K562 (cell line): ENCODE measurements around the gene GINS1. TPM values are rescaled to one million over a fixed set of nuclear protein-coding genes. Genes with fewer than 3 reads are reported as not detected.

Experiments used
- ATAC-seq: fragments of 200-7000 bp; cut with Tn5 transposase; 3 replicates; pipeline ENCODE4 v1.9.1; 2020; ENCODE audit warnings: moderate library complexity
- BruUV-seq: library from RNA; stranded (reverse); fragments of 400-500 nt; replicated peaks from 2 replicates; lab custom pipeline; 2021; lab: Mats Ljungman, UMichigan
- CTCF ChIA-PET: fragments of 300-600 bp; formaldehyde crosslinking; extraction: SDS; loops from one replicate; lab custom pipeline; 2021; ENCODE audit warnings: low intra/inter-chr PET ratio; lab: Yijun Ruan, JAX
- POLR2A ChIA-PET: fragments of 300-600, 350-650 bp; sonication (Branson Sonifier 250); formaldehyde crosslinking; extraction: SDS; loops from one replicate; lab custom pipeline; 2021; ENCODE audit warnings: antibody characterized with exemption, inconsistent platforms; lab: Yijun Ruan, JAX
- DNase-seq, 4 experiments: peaks; one replicate each; pipeline versions ENCODE4 v3.0.0 to v3.0.0-alpha.2; 2011 to 2018; ENCODE audit warnings: low spot score in 3 of 4, mixed read lengths in 3 of 4; ENCODE audit errors: extremely low read depth in 1 of 4
- FAIRE-seq: peaks from 2 replicates; lab custom pipeline; 2011; peaks lifted over from hg19 to GRCh38; lab: Jason Lieb, UNC
- H2AFZ ChIP-seq: 2 replicates; pipeline ENCODE4 v1.6.0; 2011; ENCODE audit warnings: low read depth, low read length, control low read depth, inconsistent platforms
- H3K27ac ChIP-seq: fragments of 200-600 bp; 3 replicates; pipeline ENCODE4 v1.8.0; 2011; ENCODE audit warnings: low read depth, mild to moderate bottlenecking, control low read depth, inconsistent platforms, low read length, moderate library complexity, mixed read lengths; ENCODE audit errors: extremely low read depth
- H3K27me3 ChIP-seq, 2 experiments: fragments of 300-600 bp in 1 of 2; 2 replicates in 1 of 2; 3 replicates in 1 of 2; pipeline versions ENCODE4 v1.6.0 to v1.8.0; 2011; ENCODE audit warnings: inconsistent platforms in 2 of 2, low read length in 2 of 2, mild to moderate bottlenecking in 1 of 2, mixed read lengths in 1 of 2, moderate library complexity in 1 of 2; ENCODE audit not compliant: control insufficient read depth in 2 of 2, insufficient read depth in 2 of 2
- H3K36me3 ChIP-seq: fragments of 300-600 bp; 3 replicates; pipeline ENCODE4 v1.8.0; 2011; ENCODE audit warnings: mild to moderate bottlenecking, low read length, inconsistent platforms; ENCODE audit not compliant: control insufficient read depth, insufficient read depth
- H3K4me1 ChIP-seq, 2 experiments: fragments of 200-600 bp in 1 of 2; replicated peaks in 1 of 2; 2 replicates in 1 of 2; 3 replicates in 1 of 2; pipeline versions ENCODE4 v1.5.1 to v1.8.0; 2011; ENCODE audit warnings: inconsistent platforms in 2 of 2, low read length in 2 of 2, mild to moderate bottlenecking in 1 of 2, mixed read lengths in 1 of 2, moderate library complexity in 1 of 2; ENCODE audit not compliant: control insufficient read depth in 2 of 2, insufficient read depth in 2 of 2
- H3K4me2 ChIP-seq: 2 replicates; pipeline ENCODE4 v1.6.1; 2011; ENCODE audit warnings: low read length, control low read depth, inconsistent platforms, mixed read lengths; ENCODE audit not compliant: insufficient read depth
- H3K4me3 ChIP-seq: fragments of 200-600 bp; sonication (generic), shearing (Covaris generic); 2 replicates; pipeline ENCODE4 v1.5.1; 2016; ENCODE audit warnings: control low read depth, inconsistent platforms
- H3K79me2 ChIP-seq: fragments of 200-600 bp; 3 replicates; pipeline ENCODE4 v1.8.0; 2011; ENCODE audit warnings: low read length, inconsistent platforms; ENCODE audit not compliant: control insufficient read depth, insufficient read depth
- H3K9ac ChIP-seq, 2 experiments: 2 replicates each; pipeline versions ENCODE4 v1.6.0 to v1.6.1; 2011; ENCODE audit warnings: low read depth in 2 of 2, low read length in 2 of 2, control low read depth in 1 of 2, inconsistent platforms in 1 of 2, mild to moderate bottlenecking in 1 of 2, mixed read lengths in 1 of 2; ENCODE audit not compliant: insufficient read depth in 1 of 2
- H3K9me1 ChIP-seq: one replicate; pipeline ENCODE4 v1.6.0; 2011; ENCODE audit warnings: inconsistent platforms, mild to moderate bottlenecking, low read length, moderate library complexity; ENCODE audit not compliant: control insufficient read depth, insufficient read depth
- H3K9me3 ChIP-seq: replicated peaks from 2 replicates; pipeline ENCODE4 v1.5.1; 2011; ENCODE audit warnings: low read depth, low read length, inconsistent platforms; ENCODE audit not compliant: control insufficient read depth, insufficient read depth
- H4K20me1 ChIP-seq: replicated peaks from 2 replicates; pipeline ENCODE4 v1.6.1; 2011; ENCODE audit warnings: low read length, inconsistent platforms, mixed read lengths; ENCODE audit not compliant: control insufficient read depth, insufficient read depth
- MCM5 ChIP-seq: fragments of 450-650 bp; IDR thresholded peaks from 2 replicates; pipeline ENCODE4 v1.6.1; 2016; ENCODE audit warnings: low read depth
- MTF1 ChIP-seq: fragments of 250-450 bp; sonication (Bioruptor Pico); IDR thresholded peaks from 2 replicates; pipeline ENCODE4 v1.9.0; 2021; ENCODE audit warnings: moderate library complexity, mild to moderate bottlenecking, inconsistent platforms, borderline replicate concordance
- NCOA6 ChIP-seq: fragments of 450-650 bp; IDR thresholded peaks from 2 replicates; pipeline ENCODE4 v1.6.1; 2017; ENCODE audit warnings: mild to moderate bottlenecking
- NFIX ChIP-seq: fragments of 250-450 bp; sonication (Bioruptor Pico); IDR thresholded peaks from 2 replicates; pipeline ENCODE4 v1.4.0; 2020; ENCODE audit warnings: low read depth, mild to moderate bottlenecking, moderate library complexity
- SIRT6 ChIP-seq: IDR thresholded peaks from one replicate; pipeline ENCODE4 v1.6.1; 2012; ENCODE audit warnings: low read depth, mild to moderate bottlenecking, control low read depth, inconsistent platforms, low read length, moderate library complexity
- TAF15 ChIP-seq: fragments of 200-400 bp; formaldehyde crosslinking; IDR thresholded peaks from 2 replicates; pipeline ENCODE4 v1.6.1; 2017; ENCODE audit warnings: mild to moderate bottlenecking, low read depth, low read length, moderate library complexity
- ZNF589 ChIP-seq: fragments of 200-800 bp; sonication (Bioruptor generic); IDR thresholded peaks from 2 replicates; pipeline ENCODE4 v1.6.1; 2016; ENCODE audit warnings: low read depth, missing genetic modification characterization, missing compliant biosample characterization
- WGBS: fragments of 100-300 bp; shearing (Covaris generic); methylation state at CpG from one replicate; pipeline ENCODE4 v1.1.6; 2016; ENCODE audit warnings: low coverage, mixed read lengths; ENCODE audit not compliant: insufficient coverage; ENCODE audit errors: missing lambda C conversion rate; 5-methylcytosine and 5-hydroxymethylcytosine counted together
- in situ Hi-C: fragments of 300-500 bp; cut with MboI; formaldehyde crosslinking; loops from 4 replicates; pipeline ENCODE4 v1.15.0; 2018; ENCODE audit warnings: inconsistent platforms, mixed read lengths
- intact Hi-C: fragments of 100-400 bp; cut with micrococcal nuclease; formaldehyde crosslinking; loops from 2 replicates; pipeline ENCODE4 v1.14.2; 2022
- polyA plus RNA-seq, 8 experiments: library from polyadenylated mRNA; depleted of rRNA in 4 of 8; stranded (reverse) in 5 of 8; unstranded in 3 of 8; fragments of >200 nt; fragmentation: Nextera tagmentation in 2 of 8; fragmentation: Illumina TruSeq in 1 of 8; extraction: Ambion mirVana in 2 of 8; extraction: Trizol in 1 of 8; gene quantifications; 2 replicates each; pipeline versions ENCODE4 v1.2.1 to v1.2.3, GENCODE V29; 2011 to 2014; ENCODE audit warnings: inconsistent platforms in 1 of 8, missing spikeins in 1 of 8
- total RNA-seq, 7 experiments: library from RNA; depleted of rRNA in 6 of 7; stranded (reverse); fragments of >200 nt in 6 of 7; fragmentation: Illumina TruSeq in 2 of 7; extraction: Trizol in 2 of 7; gene quantifications; 2 replicates each; pipeline versions ENCODE4 v1.2.1 to v1.2.3, GENCODE V29; 2011 to 2021; ENCODE audit warnings: low replicate concordance in 1 of 7
- TF ChIP-seq, protein P1 (sequence below): fragments of 450-650 bp; IDR thresholded peaks from 2 replicates; pipeline ENCODE4 v1.6.1; 2017; ENCODE audit warnings: mild to moderate bottlenecking, moderate library complexity
- TF ChIP-seq, protein P2 (sequence below), 2 experiments: IDR thresholded peaks; 2 replicates each; pipeline ENCODE4 v1.6.1; 2011; ENCODE audit warnings: borderline replicate concordance in 1 of 2, control low read depth in 1 of 2, low read depth in 1 of 2, low read length in 1 of 2, mild to moderate bottlenecking in 1 of 2, mixed read lengths in 1 of 2, moderate library complexity in 1 of 2; ENCODE audit not compliant: insufficient read depth in 1 of 2, insufficient read length in 1 of 2, poor library complexity in 1 of 2, severe bottlenecking in 1 of 2; ENCODE audit errors: extremely low read depth in 1 of 2

Gene GINS1
- total and polyA plus RNA-seq, 9 of the 15 experiments (the other 6 are each of a cell fraction or from before 2014, with no cell fraction given), result 13.1 to 31.8 (median 24.1) TPM

DNA sequence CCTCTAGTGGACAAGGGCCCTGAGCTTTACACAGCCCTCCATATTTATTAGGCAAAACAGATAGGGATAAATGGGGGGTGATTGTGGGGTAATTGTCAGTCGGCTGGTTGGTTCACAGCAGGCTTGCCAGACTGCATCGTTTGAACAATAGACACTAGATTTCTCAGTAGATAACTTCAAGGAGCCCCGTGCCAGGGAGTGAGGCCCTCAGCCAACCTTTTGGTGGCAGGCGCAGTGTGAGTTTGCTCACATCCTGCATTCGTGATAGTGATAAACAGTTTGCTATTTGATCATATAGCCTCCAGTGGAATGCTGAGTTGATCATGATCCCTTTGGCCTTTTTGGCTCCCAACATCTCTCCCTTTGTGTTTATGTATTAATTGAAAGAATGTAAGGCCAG lies 13.2 kb upstream of the GINS1 start (continued):
- TF ChIP-seq, protein P1, sequence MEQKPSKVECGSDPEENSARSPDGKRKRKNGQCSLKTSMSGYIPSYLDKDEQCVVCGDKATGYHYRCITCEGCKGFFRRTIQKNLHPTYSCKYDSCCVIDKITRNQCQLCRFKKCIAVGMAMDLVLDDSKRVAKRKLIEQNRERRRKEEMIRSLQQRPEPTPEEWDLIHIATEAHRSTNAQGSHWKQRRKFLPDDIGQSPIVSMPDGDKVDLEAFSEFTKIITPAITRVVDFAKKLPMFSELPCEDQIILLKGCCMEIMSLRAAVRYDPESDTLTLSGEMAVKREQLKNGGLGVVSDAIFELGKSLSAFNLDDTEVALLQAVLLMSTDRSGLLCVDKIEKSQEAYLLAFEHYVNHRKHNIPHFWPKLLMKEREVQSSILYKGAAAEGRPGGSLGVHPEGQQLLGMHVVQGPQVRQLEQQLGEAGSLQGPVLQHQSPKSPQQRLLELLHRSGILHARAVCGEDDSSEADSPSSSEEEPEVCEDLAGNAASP, result no peak
- no peak for TF ChIP-seq TAF15
- TF ChIP-seq, protein P2, sequence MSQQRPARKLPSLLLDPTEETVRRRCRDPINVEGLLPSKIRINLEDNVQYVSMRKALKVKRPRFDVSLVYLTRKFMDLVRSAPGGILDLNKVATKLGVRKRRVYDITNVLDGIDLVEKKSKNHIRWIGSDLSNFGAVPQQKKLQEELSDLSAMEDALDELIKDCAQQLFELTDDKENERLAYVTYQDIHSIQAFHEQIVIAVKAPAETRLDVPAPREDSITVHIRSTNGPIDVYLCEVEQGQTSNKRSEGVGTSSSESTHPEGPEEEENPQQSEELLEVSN (IDR thresholded peaks at IDR 0.05; ENCODE audit: borderline replicate concordance in 1 of 2, extremely low read depth in 1 of 2, insufficient read depth in 1 of 2, insufficient read length in 1 of 2, low read depth in 1 of 2, low read length in 1 of 2, poor library complexity in 1 of 2, severe bottlenecking in 1 of 2), result no peak

DNA sequence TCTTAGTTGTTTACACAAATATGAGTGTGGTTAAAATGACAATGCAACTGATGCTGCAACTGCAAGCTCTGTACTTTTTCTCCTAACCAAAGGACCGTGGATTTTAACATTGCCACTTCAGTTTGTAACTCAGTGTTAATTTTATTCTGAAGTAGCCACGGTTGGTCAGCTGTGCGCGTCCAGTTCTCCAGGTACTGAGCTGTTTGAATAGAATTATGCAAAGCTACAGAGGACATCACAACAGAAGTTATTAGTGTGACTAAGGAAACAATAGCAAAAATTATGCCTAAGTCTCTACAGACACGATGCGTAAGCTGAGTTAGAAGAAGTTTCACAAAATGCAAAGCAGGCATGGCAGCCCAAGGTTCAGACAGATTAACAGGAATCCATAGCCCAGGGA lies 12.5 kb upstream of the GINS1 start:
- Histone ChIP-seq H2AFZ (no peak overlapping the region), H4K20me1 (no peaks in the 10 kb centered on the region), H3K79me2 (peaks cover 5% of the 10 kb centered on the region; the same call in 2 of the 3 replicates), H3K4me2 (no peak overlapping the region), H3K9me1 (no peaks in the 10 kb centered on the region), H3K36me3 (no peaks in the 10 kb centered on the region), H3K27ac (no peak overlapping the region), H3K9ac (no peak overlapping the region), H3K27me3 (no peaks in the 10 kb centered on the region), H3K4me3 (no peak overlapping the region), H3K9me3 (no peaks in the 10 kb centered on the region), H3K4me1 (peaks cover 0 to 6% of the 10 kb centered on the region in 2 experiments; a peak in 2 of 5 replicates)
- POLR2A ChIA-PET, result interaction anchor here (1.1 to 1.2 kb wide), 2 partner anchors 10 to 12 kb away, joined by 3 read pairs; partner anchors contain the start of gene GINS1
- CTCF ChIA-PET, result no interaction called here
- DNase-seq, result no peak
- no peak for TF ChIP-seq SIRT6
- no peak for TF ChIP-seq NFIX
- TF ChIP-seq MTF1 (CRISPR knock-in tag), result no peak
- TF ChIP-seq ZNF589 (CRISPR knock-in tag), result no peak
- no peak for TF ChIP-seq MCM5
- no peak for TF ChIP-seq NCOA6
- intact Hi-C loops (loop anchor here (10.0 kb wide), 1 partner anchor 400 kb away; the partner anchor contains the start of gene APMAP), in situ Hi-C loops (no loop called here)
- BruUV-seq, result no TSS peak
- 61% methylated on average over 6 of the region's 6 CpGs for WGBS
- ATAC-seq, result no peak
- FAIRE-seq, result no peak
